Measurements from ENCODE around the gene HBS1L.

The HBS1L gene

DNA sequence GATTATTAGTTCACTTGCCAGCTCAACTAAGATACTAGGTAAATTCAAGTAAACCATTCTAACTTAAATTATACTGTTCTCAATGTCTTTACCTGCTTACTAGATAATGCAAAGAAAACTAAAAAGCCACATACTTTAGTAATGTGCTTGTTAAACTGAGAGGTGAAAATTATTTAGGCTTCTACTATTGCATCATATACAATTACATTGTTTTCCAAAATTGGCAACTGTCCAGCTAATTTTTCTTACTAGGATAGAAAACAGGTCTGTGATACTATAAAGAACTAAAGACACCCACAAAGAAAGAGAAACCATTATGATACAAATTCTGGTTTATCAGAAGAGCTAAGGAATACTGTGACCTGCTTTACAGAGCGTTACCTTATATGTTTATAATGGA lies 59.1 kb downstream of the HBS1L start:
- no peak for DNase-seq

DNA sequence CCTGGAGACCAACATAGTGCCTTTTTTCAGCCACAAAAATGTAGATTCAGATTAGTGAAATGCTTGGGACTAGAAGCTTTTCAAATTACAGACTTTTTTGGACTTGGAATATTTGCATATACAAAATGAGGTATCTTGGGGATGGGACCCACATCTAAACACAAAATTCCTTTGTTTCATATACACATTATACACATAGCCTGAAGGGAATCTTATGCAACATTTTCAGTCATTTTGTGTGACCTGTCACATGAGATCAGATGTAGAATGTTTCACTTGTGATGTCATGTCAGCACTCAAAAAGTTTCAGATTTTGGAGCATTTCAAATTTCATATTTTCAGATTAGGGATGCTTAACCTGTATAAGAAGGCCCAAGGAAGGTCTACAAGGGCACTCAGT lies 60.2 kb downstream of the HBS1L start:
- DNase-seq, result no peak

DNA sequence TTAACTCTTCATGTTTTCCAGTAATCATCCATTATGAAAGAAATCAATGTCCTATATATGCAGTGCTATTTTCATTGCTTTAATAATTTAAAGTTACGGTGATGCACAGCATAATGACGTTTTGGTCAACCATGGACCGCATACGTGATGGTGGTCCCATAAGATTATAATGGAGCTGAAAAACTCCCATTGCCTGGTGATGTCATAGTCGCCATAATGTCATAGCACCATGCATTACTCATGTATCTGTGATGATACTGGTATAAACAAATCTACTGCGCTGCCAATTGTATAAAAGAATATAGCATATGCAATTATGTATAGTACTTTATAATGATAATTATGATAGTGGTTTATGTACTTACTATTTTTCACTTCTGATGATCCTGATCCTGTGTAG lies 62.5 kb downstream of the HBS1L start:
- no peak for DNase-seq

DNA sequence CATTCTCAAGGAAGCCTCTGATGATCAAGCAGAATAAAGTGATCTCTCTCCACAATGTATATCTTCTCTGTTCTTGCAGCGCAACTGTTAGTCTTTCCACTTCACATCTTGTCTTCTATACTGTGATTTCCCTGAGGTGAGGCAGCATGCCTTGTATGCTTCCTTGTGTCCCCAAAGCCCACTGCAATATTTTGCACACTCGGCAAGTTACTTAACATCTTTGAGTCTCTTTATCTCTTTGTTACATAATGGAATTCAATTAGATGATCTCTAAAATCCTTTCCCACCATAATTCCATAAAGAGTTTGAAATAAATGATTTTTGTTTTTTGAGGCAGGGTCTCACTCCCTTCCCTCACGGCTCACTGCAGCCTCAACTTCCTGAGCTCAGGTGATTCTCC lies 64.4 kb downstream of the HBS1L start:
- DNase-seq, result no peak

DNA sequence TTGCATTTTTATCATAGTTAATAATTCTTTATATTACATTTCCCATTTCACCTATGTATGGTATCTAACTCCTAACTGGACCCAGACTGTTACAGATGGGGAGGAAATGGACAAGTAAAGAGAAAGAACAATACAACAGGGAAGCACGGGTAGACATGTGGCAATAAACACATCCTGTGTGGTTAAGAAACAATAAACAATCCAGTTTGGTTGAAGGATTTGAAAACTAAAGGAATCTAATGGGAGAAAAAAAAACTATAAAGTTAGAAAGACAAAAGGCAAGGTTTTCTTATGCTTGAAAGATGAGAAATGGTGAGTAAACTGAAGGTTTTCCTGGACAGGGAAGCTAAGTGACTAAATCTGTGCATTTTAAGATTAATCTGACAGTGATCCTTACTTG lies 69.8 kb downstream of the HBS1L start:
- DNase-seq, result no peak

DNA sequence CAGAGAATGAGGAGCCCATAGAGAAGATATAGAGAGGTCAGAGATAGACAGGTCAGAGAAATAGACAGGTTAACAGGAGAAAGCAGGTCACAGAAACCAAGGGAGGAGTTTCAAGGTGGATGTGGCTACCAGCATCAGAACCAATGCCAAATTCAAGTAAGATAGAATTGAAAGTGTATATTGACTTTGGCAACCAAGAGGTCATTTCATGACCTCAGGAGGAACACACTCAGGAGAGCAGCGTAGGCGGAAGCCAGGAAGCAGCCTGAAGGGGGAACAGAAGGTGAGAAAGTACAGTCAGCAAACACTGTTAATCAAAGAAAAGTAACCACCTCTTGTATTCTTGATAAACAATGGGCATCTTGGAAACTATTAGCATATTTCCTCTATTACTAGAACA lies 70.8 kb downstream of the HBS1L start:
- DNase-seq, result no peak

DNA sequence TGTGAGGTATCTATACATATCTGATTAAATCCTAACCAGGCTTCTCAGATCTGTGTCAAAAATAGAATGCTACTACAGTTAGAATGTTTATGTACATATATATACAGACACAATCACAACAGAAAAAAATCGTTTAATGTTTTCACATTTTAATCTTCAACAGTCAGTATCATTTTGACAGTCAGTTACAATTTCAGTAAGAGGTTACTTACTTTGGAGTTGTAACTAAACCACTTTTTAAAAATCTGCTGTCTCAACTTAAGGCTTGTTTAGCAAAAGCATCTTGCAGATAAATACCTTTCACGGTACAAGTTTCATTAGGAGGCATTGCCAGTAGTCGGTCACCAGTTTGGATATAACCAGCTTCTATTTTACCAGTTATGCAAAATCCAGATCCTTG lies 72.5 kb downstream of the HBS1L start:
- no peak for DNase-seq

DNA sequence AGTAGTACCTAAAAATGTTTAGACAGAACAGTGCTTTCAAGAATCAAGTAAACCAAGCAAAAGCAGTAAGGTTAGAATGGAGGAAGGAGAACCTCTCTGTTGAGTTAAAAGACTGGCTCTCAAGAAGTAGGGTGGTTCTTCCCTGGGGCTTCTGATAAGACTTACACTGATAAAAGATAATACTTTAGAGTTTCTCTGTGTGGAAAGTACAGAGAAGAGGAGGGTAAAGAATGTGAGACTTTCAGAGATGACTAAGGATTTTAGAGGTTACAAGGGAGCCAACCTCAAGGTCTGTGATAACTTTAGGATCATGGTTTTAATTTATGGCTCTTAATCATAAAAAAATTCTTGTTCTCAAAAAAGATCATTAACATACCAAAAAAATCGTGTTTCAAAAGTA lies 73.8 kb downstream of the HBS1L start:
- no peak for DNase-seq

DNA sequence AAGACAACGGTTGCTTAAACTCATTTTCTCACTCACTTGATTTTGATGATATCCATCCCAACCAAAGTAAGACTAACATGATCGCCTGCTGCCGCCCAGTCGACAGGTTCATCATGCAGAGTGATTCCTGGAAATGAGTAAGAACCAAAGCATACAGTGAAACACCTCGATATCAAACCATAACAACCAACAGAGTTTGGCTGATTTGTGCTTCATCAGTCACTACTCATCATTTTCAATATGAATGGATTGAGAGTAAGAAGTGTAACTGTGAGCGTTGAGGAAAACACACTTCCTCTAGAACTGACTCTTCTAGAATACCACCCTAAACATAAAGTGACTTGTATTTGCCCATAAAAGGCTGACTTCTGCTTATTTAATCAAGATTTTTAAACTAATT lies 75.5 kb downstream of the HBS1L start:
- DNase-seq, result no peak

DNA sequence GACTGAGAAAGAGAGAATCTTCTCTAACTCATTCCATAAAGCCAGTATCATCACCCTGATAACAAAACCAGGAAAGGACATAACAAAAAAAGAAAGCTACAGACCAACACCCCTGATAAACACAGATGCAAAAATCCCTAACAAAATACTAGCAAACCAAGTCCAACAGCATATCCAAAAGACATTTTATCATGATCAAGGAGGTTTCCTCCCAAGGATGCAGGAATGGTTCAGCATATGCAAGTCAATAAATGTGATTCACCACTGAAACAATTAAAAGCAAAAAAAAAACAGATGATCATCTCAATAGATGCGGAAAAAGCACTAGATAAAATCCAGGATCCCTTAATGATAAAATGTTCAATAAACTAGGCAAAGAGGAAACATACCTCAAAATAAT lies 80.3 kb downstream of the HBS1L start:
- DNase-seq, result no peak

DNA sequence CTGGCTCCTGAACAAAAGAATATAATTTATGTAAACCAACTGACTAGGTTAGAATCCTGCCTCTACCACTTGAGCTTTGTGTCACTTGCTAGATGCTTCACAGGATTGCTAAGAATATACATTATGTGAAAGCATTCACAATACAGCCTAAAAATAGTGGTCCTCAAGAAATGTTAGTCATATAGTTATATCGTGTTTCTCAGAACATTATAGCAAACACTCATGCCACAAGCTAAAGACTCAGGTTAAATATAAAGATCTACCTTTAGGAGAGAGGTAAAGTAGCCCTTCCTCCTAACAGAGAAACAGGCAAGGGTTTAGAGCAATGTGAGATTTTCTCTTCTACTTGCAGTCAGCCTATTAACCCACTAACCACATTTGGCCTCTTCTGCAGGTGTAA lies 86.9 kb downstream of the HBS1L start:
- no peak for DNase-seq

DNA sequence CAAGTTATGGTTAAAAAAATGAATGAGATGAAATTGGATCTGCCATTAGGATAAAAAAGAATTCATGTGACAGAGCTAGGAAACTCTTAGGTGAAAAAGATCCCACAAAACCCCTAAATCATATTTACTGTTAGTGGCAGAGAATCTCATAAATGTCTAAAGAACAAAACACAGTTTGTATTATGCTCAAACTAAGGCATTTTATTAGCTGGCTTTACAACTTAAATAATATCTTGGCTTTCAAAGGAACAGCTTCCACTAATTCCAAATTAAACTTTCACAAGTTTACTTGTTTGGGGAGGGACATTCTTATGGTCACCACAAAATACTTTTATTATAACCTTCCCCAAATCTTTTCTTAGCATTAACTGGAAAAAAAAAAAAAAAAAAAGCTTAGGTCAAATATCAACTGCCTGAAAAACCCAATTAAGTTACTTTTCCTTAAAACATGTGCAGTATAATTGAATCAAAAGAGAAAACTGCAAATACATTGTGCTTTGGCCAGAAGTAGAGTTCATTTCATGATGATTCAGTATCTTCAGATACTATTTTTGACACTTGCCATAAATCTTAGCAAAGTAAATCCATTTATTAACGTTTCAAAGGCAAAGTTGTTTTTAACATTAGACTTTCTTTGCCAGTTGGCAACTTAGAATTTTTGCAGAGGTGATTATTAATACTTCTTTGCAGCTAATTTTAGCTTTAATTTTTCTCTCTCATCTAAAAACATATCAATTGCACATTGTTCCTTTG lies 90.0 kb downstream of the HBS1L start:
- DNase-seq, result no peak

DNA sequence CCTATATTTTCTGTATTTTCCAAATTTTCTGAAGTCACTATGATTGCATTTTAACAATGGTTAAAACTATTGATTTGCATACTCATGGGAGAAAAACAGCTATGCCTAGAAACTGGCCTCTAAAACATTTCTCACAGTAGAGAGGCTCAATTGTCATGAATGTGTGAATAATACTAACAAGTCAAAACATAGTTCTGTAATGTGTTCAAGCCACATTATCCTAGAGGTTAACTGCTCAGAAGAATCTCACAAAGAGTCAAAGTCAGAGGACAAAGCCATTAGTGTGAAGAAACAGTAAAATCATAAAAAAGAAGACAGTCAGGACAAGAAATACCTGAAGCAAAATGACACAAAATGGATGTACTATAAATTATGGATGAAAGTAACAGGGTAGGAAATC lies 92.2 kb downstream of the HBS1L start:
- DNase-seq, result no peak

DNA sequence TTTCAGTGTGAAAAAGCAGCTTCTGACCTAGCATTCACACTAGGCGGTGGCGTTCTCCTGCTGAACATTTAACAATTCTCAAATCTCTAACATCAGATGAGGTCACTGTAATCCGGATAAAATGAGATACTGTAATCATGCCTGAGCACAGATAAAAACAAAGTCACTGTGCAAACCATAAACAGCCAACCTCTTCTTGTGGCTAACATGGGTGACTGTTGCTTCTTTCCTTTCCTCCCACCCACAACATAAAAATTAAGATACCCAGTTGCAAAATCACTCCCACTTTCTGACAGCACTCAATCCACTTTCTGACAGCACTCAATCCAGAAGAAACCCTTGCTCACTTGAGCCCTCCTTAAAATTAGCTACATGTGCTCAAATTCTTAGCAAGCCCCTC lies 93.3 kb downstream of the HBS1L start:
- DNase-seq, result no peak

DNA sequence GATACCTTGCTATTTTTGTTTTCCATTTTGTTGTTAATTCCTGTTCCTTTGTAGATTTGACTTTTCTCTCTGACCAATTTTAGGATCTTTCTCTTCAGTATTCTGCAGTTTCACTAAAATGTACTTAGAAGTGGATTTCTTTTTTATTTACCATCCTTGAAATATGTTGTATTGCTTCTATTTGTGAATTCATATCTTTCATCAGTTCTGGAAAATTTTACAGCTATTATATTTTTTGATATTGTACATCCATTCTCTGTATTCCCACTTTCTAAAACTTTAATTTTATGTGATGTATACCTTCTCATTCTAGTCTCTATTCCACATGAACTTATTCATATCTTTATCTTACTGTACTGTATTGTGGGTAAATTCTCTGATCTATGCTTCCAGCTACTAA lies 95.0 kb downstream of the HBS1L start:
- no peak for DNase-seq

DNA sequence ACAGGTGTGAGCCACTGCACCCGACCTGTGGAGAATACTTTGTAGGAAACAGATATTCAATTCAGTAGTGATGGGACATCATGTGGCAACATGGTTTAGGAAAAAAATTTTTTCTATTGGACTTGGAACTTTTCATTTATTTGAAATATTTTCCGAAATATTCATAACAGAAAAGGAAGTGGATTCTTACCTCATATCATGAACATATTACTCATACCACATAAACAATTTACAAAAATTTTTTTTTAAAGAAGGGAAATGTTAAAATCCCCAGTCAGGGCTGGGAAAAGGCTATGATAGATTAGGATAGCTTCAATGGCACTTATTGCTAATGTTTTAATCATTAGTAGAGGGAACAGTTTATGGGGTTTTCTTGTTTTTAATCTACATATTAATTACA lies 97.9 kb downstream of the HBS1L start:
- no peak for DNase-seq

DNA sequence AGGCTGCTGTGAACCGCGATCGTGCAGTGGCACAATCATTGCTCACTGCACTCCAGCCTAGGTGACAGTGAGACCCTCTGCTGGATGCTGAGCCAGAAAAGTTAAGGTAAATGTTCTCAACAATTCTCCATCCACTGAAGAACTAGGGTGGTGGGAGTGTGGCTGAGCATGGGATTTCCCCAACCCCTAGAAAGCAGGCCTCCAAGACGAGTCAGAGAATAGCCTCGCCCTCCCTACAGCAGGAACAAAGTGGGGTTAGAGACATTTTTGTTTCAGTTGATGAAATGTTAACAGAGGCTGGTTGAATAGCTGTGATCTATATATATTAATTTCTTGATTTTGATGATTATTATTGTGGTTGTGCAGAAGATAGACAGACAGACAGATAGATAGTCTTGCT lies 98.6 kb downstream of the HBS1L start:
- DNase-seq, result no peak

DNA sequence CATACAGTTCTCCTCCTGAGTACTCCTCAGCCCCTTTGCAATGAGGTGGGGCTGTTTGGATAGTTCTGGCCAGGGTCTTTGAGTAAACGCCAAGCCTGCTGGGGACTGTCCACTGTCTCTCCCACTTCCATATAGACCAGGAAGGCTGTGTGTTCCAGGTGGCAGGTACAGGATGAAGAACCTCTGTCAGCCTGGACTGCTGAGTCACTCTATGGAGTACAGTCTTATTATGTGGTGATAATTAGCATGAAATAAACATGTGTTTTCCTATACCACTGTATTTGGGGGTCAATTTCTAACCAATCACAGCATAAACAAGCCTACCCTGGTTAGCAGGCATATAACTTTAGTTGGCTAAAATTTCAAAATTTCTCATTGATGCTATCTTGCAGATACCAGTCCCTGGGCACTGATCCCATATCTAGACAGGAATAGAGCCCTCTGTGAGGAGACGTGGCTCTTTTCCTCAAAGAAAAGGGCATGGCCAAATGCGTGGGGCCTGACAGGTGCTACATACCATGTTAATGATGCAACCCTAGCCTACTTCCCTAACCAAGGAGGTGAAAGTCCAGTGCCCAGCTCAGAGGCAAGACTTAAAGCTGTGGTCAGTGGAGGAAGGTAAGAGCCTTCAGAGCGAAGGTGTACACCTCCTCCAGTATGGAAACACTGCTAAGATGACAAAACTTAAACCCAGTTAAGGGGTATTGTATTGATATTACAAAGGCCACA lies 100.2 kb downstream of the HBS1L start:
- DNase-seq, result no peak

DNA sequence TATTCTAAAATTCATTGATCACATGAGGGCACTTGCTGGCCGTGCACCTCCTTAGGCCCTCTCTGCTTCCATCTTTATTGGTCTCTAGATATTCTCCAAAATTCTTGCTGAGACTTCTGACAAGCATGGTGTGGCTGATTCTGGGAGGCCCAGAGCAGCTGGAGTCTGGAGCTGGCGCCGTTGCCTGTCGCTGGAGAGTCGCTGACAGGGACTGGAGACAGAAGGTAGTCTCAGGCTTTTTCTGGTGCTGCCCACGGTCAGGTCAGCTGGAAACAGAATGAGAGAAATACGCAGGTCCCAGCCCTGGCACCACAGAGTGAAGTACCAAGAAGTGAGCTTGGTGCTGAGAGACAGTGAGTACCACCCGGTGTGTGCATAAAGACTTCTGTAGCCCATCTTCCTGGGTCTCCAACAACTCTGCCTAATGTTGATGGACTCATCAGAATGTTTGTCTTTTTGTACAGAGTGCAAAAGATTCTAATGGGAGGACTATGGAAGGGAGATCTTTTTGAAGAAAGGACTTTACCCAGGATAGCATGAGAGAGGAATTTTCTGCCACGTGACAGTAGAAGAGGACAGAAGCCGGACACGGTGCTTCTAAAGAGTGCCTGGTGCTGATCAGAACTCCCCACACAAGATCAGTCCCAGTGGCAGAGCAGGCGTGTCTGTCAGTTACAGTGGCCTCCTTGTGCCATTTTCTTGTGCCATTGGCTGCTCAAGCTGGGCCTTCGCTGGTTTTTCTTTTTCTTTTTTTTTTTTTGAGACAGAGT lies 102.9 kb downstream of the HBS1L start:
- DNase-seq, result no peak

DNA sequence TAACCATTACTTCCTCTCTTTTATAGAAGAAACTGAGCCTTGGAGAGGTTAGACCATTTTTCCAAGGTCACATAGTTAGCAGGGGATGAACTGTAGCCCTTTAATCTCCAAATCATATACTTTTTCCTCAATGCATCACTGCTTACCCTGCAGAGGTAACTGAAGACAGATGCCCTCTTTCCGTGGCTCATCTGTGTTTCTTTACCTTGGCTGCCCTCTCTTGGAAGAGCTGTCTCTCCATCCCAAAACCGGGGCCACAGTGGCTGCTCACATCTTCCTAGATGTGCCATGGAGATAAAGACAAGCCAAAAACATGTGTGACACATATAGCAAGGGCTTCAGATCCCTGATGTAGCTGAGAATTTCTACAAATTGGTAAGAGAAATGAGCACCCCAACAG lies 104.1 kb downstream of the HBS1L start:
- no peak for DNase-seq

DNA sequence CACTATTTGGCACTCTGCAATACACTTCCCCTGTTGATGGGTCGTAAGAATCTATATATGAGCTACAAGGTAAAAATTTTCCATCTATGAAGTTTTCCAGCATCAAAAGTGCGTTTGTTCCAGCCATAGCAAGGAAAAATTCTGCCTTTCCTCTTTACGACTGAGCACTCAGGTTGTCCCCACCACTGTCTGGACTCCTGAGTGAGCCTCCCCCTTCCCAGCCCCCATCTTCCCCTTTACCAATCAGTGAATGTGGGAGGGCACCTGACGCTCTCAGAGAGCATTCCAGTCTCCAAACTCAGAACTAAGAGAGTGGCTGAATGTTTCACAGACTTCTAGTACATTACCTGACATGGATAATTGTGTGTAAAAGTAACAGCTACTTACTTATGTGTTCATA lies 104.7 kb downstream of the HBS1L start, which contains the start of gene ALDH8A1:
Gene ALDH8A1 (minus strand): TSS at position 175 of the 400 bp plus-strand sequence. CDS start 48 bp downstream, at position 127.
- DNase-seq, result no peak

DNA sequence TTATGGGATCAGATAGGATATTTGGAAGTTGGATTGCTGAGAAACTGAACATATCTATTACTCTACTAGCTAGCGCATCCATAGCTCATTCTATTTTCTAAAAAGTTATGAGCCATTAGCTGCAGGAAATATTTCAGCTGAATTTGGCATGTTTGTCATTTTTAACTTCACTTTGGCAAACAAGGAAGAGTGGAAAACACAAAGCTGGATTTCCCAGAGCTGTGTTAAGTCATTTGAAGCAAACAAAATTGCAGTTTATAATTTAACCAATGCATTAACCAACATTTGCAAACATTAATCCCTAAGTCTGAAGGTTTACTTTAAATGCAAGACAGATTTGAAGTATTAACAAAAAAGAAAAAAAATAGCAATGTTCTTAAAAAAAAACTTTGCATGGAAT lies 105.9 kb downstream of the HBS1L start:
- DNase-seq, result no peak

DNA sequence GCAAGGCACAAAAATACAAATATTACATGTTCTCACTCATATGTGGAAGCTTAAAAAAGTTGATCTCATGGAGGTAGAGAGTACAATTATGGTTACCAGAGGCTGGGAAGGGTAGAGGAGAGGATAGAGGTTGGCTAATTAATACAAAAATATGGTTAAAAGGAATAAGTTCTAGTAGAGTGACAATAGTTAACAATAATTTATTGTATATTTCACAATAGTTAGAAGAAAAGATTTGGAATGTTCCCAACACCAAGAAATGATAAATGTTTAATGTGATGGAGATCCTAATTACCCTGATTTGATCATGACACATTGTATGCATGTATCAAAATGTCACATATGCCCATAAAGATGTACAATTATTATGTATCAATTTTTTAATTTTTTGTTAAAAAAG lies 106.5 kb downstream of the HBS1L start:
- DNase-seq, result no peak

DNA sequence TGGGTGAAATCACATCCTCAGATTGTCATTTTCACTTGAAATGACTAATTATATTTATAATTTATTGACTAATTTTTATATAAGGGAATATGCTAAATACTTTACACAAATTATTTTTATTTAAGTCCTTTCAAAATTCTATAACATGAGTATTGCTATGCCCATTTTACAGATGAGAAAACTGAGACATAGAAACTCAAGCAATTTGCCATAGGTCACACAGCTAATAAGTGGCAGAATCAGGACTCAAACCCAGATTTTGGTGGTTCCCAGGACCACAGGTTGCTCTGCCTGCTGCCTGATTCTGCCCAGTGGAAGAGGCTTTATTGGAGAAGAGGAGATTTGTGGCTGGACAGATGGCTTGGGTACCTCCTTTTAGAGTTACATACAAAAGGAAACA lies 109.6 kb downstream of the HBS1L start:
- no peak for DNase-seq
